GM18517 (cell line): Measurements from ENCODE around the gene MARVELD2.
"Not testable (repeated sequence)": the region's sequence is repeated elsewhere in the genome, so short reads cannot be mapped to it uniquely, and the experiment has no call there.

ENCODE experiments used
- ATAC-seq: cut with Tn5 transposase; IDR thresholded peaks from one replicate; pipeline ENCODE4 v1.9.1; 2021; ENCODE audit warnings: mild to moderate bottlenecking, moderate library complexity; ENCODE audit not compliant: unreplicated experiment

Gene MARVELD2, protein sequence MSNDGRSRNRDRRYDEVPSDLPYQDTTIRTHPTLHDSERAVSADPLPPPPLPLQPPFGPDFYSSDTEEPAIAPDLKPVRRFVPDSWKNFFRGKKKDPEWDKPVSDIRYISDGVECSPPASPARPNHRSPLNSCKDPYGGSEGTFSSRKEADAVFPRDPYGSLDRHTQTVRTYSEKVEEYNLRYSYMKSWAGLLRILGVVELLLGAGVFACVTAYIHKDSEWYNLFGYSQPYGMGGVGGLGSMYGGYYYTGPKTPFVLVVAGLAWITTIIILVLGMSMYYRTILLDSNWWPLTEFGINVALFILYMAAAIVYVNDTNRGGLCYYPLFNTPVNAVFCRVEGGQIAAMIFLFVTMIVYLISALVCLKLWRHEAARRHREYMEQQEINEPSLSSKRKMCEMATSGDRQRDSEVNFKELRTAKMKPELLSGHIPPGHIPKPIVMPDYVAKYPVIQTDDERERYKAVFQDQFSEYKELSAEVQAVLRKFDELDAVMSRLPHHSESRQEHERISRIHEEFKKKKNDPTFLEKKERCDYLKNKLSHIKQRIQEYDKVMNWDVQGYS

DNA sequence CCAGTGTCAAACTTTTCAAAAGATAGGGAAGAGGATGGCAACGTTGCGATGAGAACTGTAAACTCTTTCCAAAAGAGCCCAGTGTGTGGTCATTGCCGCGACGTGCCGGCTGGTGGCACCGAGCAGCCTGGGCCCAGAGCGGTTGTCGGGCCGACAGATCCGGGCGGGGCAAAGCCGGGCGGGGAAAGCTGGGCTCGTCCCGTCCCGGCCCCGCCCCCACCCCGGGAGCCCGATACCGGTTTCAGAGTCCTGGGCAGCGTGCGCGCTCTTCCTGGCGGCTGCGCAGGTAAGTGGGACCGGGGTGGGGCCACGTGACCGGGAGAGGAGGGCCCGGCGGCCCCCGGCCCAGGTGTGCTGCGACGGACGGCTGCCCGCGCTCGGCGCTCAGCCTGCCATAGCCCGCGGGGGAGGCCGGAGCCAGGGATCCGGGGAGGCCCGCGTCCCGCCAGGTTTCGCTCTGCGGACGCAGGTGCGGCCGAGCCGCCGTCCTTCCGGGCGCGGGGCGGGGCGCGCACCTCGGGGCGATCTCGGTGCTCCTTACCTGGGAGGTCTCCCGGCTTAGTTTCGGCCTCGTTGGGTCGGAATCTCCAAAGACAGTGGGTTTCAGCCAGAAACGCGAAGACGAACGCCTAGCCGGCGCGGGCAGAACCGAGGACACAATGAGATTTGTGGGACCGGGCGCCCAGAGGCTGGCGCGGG, at the start of gene MARVELD2:
TSS of gene MARVELD2 (plus strand) at position 232 of the 699 bp plus-strand sequence. CDS start 4,270 bp downstream, outside the sequence.
- ATAC-seq = peak; percentile 51

DNA sequence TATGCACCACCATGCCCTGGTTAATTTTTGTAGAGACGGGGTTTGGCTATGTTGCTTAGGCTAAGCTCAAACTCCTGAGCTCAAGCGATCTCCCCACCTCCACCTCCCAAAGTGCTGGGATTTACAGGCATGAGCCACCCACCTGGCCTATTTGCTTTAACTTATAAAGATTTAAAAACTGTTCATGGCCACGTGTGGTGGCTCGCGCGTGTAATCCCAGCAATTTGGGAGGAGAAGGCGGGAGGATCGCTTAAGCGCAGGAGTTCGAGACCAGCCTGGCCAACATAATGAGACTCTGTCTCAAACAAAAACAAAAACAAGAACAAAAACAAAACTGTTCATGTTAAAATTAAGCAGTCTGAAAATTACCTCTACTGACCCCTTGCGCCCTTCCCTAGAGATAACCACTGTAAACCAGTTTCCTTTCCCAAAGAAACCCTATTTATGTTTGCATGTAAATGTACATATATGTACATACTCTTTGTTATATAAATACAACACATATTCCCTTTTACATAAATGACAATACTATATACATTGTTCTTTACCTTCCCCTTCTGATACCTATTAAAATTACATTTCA, 47.1 kb upstream of the MARVELD2 start:
- ATAC-seq = no peak

DNA sequence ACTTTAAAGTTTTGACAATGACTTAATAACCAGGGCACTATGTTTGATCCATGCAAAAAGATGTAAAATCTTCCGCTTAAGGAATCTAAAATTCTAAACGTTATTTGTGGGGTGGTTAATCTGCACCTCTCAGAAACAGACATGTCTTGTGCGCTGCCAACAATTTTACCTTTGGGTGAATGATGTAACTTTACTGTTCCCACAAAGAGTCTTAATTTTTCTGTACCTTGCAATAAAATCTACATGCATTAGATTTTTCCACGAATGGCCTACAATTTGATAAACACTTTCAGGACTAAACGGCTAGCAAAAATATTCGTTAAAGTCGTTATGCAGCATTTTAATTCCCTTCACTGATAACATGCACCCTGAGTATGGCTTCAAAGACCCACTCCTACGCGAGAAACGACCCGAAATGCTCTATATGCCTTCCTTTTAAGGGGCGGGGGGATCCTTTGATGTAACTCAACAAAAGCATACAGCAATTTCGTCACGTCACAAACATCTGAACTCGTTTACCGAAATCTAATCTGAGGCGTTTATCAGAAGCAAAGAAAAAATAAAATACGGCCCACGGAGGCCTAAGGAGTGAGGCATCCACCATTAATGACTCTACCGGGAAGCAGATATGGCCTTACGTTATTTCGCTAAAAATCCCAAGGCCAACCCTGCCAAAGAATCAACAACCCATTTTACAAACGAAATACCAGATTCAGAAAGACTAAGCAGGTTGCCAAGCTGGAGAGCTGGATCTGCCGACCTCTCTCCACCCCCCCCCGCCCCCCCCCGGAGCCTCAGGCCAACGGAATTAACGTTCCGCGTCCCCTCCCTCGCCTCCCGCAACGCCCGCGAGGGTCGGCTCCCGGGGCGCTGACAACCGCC, 46.2 kb upstream of the MARVELD2 start:
- ATAC-seq = peak; percentile 16

DNA sequence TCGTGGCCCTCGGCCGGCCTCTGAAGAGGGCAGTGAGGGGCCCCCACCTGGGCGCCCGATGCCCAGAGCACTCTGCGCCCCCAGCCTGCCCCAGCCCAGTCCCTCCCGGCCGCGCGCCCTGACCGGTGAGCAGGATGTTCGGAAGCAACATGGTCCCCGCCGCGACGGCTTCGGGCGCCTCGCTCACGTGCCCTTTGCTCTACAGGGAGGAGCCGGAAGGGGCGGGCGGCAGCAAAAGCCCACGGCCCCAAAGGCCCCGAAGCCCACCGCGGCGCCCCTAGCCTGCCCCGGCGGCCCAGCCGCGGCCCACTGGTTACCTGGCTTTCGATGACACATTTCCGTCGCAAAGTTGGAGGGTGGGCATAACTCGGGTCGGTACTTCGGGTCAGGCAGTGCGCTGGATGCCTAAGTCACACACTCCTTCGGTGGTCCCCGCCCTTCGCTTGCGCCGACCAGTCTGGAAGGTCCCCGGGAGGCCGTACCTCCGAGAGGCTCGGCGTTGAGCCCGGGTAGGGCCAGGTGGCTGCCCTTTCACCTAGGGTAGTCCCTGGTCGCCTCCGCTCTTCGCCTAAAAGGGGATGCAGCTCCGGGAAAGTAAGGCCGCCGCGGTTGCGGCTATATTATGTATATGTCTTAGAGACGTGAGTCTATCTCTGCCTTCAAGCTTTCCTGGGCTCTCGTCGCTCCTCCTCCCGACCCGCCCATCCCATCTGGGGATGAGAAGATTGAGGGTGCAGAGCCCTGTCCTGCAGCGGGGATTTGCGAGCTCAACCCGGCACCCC, 45.4 kb upstream of the MARVELD2 start, which contains the start of the genes AK6, RAD17 and TAF9:
TSS of gene AK6 (minus strand) at position 181 of the 782 bp plus-strand sequence. CDS start at position 151, 30 bp downstream.
TSS of gene RAD17 (plus strand) at position 479 of the 782 bp plus-strand sequence. CDS start 2,391 bp downstream, outside the sequence.
TSS of gene TAF9 (minus strand) at position 181 of the 782 bp plus-strand sequence. CDS start 3,783 bp downstream, outside the sequence.
- peak; percentile 92 for ATAC-seq

DNA sequence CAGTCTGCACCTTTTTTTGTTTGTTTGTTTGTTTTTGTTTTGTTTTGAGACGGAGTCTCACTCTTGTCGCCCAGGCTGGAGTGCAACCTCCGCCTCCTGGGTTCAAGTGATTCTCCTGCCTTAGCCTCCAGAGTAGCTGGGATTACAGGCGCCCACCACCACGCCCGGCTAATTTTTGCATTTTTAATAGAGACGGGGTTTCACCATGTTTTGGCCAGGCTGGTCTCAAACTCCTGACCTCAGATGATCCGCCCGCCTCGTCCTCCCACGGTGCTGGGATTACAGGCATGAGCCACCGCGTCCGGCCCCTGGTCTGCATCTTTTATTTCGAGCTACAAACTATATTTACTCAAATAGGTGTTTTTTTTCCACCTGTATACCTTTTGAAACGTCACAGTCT, 44.6 kb upstream of the MARVELD2 start:
- ATAC-seq = not testable (repeated sequence)

DNA sequence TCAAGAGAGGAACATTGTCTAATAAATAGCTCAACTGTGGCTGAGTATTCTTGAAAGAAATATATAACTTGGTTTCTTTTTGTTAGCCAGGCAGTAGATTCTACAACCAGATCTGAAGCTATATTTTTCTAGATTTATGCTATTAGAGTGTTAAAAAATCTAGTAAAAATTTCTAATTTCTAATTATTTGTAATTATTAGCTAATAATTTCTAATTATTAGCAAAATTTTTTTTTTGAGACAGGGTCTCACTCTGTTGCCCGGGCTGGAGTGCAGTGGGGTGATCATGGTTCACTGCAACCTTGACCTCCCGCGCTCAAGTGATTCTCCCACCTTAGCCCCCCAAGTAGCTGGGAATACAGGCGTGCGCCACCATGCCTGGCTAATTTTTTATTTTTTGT, 42.5 kb upstream of the MARVELD2 start:
- no peak for ATAC-seq

DNA sequence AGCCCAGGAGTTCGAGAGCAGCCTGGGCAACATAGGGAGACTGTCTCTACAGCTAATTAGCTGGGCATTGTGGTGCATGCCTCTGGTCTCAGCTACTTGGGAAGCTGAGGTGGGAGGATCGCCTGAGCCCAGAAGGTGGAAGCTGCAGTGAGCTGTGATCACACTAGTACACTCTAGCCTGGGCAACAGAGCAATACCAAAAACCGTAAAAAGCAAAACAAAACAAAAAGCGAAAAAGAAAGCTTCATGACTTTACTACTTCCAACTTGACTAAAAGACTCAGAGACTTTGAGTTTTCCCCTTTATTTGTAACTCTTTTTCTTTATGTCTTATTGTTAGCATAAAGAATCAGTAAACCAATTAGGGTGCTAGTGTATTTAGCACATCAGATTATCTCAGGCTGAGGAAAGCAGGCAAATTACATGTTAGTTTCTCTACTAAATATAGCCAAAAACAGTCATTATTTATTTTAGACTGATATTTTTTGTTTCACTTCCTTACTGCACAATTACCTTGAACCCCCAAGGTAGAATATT, 39.9 kb upstream of the MARVELD2 start:
- peak; percentile 81 for ATAC-seq

DNA sequence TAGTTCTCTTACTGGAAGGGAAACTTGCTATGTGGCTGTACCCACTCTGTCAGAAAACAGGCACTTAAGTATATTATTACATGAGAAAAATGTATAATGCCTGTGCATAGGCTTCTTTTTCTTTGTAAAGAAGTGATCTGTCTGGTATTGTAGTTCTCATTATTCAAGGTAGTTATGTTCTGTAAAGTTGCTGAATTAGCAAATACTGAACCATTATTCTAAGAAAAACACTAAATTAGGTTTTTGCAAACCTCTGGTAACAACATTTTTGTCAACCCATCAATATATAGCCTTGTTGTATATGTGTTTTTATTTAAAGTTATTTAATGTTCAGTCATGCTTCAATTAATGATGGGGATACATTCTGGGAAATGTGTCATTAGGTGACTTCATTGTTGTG, 36.5 kb upstream of the MARVELD2 start:
- no peak for ATAC-seq

DNA sequence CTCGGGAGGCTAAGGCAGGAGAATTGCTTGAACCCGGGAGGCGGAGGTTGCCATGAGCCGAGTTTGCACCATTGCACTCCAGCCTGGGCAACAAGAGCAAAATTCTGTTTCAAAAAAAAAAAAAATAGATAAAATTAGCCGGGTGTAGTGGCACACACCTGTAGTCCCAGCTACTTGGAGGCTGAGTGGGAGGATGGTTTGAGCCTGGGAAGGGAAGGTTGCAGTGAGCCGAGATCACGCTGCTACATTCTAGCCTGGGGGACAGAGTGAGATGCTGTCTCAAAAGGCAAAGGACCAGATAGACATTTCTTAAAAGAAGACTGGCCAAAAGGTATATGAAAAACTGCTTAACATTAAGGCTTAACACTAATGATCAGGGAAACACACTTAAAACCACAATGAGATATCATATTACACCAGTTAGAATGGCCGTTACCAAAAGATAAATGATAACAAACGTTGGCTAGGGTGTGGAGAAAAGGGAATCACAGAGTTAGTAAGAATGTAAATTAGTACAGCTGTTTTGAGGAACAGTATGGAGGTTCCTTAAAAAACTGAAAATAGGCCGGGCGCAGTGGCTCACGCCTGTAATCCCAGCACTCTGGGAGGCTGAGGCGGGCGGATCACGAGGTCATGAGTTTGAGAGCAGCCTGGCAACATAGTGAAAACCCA, 10.1 kb upstream of the MARVELD2 start:
- ATAC-seq = no peak

DNA sequence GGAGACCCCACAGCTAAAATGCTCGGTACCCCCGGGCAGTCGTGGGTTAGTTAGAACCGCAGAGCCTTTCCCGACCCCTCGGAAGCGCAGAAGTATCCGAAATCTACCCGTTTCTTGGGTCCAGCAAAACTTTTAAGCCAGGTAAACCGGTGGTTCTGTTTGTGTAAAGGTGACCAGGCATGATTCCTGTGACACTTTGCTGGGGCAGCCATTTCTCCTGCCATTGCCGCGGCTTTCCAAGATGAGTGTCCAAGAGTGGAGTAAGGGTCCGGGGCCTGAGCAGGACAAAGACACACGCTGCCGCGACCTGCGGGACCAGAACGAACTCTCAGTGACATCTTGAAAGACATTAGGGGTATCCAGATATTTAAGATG, 655 bp downstream of the MARVELD2 start:
- no peak for ATAC-seq

DNA sequence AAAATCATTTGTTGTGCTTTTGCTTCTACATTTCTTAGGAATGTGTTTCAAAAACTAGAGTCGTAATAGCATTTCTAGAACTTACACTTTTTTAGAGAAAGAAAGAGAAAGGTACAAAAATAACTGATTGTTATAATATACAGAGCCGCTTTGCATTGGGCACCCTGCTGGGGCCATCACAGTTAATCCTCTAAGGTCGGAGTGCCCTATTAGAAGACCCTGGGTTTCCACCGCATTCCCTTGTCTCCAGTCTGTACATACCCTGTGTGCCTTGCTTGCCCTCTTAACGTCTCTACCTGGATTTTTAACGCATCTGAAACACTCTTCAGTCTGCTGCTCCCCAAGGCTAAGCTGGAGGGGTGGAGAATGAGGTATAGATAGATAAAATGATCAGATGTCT, 1.3 kb downstream of the MARVELD2 start:
- ATAC-seq = no peak

DNA sequence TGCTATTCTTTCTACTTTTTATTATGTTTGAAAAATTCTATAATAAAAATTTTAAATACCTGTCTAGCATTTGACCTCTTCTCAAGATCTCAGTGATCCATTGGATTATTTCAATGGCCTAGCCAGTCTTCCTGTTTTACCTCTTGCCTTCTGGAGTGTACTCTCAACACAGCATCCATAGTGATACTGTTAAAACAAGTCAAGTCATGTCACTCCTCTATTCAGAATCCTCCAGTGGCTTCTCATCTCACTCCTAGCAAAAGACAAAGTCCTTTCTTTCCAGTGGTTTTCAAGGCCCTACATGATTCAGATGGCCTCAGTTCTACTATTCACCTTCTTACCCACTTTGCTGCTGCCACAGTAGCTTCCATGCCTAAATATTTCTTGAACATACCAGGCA, 1.8 kb downstream of the MARVELD2 start:
- ATAC-seq = no peak

DNA sequence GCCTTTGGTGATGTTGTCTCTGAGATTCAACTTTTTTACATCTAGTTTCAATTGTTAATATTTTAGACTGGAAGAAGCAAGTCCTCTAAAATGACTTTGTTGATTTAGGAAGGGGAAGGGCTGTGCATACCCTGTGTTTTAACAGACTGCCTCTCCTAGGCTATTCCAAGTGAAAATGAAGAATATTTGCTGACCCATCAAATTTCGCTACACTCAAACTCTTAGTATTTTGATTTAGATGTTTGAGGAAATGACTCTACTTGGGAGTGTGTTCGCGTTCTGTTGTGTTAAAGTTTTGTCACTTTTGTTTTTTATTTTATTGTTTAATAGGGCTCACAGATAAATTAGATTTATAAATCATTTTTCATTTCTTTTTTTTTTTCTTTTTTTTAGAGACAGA, 3.6 kb downstream of the MARVELD2 start:
- ATAC-seq = no peak

DNA sequence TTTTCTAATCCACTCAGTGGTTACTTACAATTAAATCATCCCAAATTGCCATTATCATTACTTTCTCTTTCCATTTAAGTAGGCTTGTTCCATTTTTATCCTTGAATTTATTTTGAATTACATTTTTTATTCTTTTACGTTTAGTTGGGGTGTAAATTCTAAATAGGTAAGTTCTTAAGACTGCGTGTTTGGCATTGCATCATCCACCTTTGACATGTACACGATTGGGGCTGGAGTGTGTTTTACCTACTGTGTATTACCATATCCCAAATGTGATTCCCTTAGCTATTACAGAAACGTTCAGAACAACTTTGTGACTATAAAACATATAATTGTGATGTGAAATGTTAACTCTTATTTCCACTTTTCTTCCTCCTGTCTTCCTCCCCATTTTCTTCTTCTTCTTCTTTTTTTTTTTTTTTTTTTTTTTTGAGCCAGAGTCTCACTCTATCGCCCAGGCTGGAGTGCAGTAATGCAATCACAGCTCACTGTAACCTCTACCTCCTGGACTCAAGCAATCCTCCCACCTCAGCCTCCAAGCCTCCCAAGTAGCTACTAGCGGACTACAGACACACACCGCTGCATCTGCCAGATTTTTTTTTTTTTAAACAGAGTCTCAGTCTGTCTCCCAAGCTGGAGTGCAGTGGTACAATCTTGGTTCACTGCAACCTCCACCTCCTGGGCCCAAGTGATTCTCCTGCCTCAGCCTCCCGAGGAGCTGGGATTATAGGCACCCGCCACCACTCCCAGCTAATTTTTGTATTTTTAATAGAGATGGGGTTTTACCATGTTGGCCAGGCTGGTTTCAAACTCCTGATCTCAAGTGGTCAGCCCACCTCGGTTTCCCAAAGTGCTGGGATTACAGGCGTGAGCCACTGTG, 16.7 kb downstream of the MARVELD2 start:
- no peak for ATAC-seq

DNA sequence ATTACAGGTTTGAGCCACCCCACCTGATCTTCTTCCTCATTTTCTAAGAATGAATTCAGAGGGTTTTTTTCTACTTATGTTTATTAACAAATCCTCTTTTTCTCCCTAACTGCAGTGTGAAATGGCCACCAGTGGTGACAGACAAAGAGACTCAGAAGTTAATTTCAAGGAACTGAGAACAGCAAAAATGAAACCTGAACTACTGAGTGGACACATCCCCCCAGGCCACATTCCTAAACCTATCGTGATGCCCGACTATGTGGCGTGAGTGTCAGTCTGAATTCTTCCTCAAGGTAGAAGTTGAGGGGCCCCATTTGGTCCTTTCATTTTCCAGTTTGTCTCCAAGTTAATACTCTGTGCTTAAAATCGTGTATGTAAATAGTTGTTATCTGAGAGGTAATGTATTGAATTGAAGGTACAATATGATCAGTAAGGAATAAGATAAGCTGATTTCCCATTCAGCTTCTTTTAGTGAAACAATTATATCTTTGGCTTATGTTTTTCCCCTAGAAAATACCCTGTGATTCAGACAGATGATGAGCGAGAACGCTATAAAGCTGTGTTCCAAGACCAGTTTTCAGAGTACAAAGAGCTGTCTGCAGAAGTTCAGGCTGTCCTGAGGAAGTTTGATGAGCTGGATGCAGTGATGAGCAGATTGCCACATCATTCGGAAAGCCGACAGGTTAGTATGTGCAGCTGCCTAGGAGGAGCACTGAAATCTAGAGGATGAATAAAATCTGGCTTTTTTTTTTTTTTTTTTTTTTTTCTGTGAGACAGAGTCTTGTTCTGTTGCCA, 17.7 kb downstream of the MARVELD2 start:
- ATAC-seq = no peak

DNA sequence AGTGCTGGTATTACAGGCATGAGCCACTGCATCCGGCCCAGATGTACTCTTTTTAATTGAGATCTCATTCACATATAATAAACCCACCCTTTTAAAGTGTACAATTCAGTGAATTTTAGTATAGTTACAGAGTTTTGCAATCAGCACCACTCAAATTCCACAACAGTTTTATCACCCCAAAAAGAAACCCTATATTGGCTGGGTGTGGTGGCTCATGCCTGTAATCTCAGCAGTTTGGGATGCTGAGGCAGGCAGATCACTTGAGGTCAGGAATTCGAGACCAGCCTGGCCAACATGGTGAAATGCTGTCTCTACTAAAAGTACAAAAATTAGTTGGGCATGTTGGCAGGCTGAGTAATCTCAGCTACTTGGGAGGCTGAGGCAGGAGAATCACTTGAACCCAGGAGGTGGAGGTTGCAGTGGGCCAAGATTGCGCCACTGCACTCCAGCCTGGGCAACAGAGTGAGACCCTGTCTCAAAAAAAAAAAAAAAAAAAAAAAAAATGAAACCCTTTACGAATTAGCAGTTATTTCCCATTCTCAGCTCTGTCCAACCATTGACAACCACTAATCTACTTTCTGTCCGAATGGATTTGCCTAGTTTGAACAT, 20.5 kb downstream of the MARVELD2 start:
- not testable (repeated sequence) for ATAC-seq
